HG03135 (cell line): Measurements from ENCODE around the gene SLC9A3.

Experiments
- ATAC-seq: cut with Tn5 transposase; IDR thresholded peaks from one replicate; pipeline ENCODE4 v1.9.1; 2021; ENCODE audit warnings: mild to moderate bottlenecking, moderate library complexity; ENCODE audit not compliant: unreplicated experiment

Gene SLC9A3

GRCh38 chr5:432928-433791, 91.1 kb downstream of the SLC9A3 start:
- ATAC-seq: no peak

- ATAC-seq: no peak
These were observed 91.9 kb downstream of the SLC9A3 start for GRCh38 chr5:432201-432927.

GRCh38 chr5:431711-432050, 92.6 kb downstream of the SLC9A3 start:
- ATAC-seq: no peak

GRCh38 chr5:431001-431710, 93.1 kb downstream of the SLC9A3 start:
- ATAC-seq: peak; percentile 46

GRCh38 chr5:430214-430925, 93.9 kb downstream of the SLC9A3 start:
- no peak for ATAC-seq

- no peak for ATAC-seq
These were observed 94.6 kb downstream of the SLC9A3 start for GRCh38 chr5:429453-430188.

- ATAC-seq: no peak
These were observed 95.3 kb downstream of the SLC9A3 start for GRCh38 chr5:428754-429452.

- no peak for ATAC-seq
These were observed 96.0 kb downstream of the SLC9A3 start for GRCh38 chr5:428219-428618.

- ATAC-seq: no peak
These were observed 96.7 kb downstream of the SLC9A3 start for GRCh38 chr5:427415-428087.

GRCh38 chr5:426392-426976, 97.8 kb downstream of the SLC9A3 start:
- ATAC-seq: no peak

- no peak for ATAC-seq
These were observed 98.5 kb downstream of the SLC9A3 start for GRCh38 chr5:425714-426113.

GRCh38 chr5:424301-425110, 99.7 kb downstream of the SLC9A3 start:
- ATAC-seq: peak; percentile 85

- no peak for ATAC-seq
These were observed 100.5 kb downstream of the SLC9A3 start for GRCh38 chr5:423626-424261.

GRCh38 chr5:423233-423565, 101.0 kb downstream of the SLC9A3 start:
- ATAC-seq: no peak

GRCh38 chr5:422323-423232, 101.7 kb downstream of the SLC9A3 start:
- ATAC-seq: no peak

GRCh38 chr5:421901-422300, 102.3 kb downstream of the SLC9A3 start:
- ATAC-seq: no peak
